Esophagus squamous epithelium (tissue), 5 donors: ENCODE measurements around the gene DKKL1. TPM values are rescaled to one million over a fixed set of nuclear protein-coding genes. Genes with fewer than 3 reads are reported as not detected.

Source experiments
- DNase-seq: peaks from one replicate; lab custom pipeline; 2025; lab: John Stamatoyannopoulos, UW
- H3K27ac ChIP-seq, 4 donors: fragments of 200-600 bp; sonication (generic); one replicate each; pipeline ENCODE4 v1.5.1; 2016 to 2019; ENCODE audit warnings: mild to moderate bottlenecking in 1 of 4
- H3K27me3 ChIP-seq, 4 donors: fragments of 200-600 bp; sonication (generic); 1 replicate in 3 of 4; 2 replicates in 1 of 4; pipeline versions ENCODE4 v1.5.1 to v1.6.0; 2017 to 2021; ENCODE audit warnings: antibody characterized with exemption in 1 of 4
- H3K36me3 ChIP-seq, 3 donors: fragments of 200-600 bp; sonication (generic); one replicate each; pipeline ENCODE4 v1.5.1; 2016 to 2019
- H3K4me1 ChIP-seq, 3 donors: fragments of 200-600 bp; sonication (generic); one replicate each; pipeline ENCODE4 v1.5.1; 2017 to 2019
- H3K4me3 ChIP-seq, 4 donors: fragments of 200-600 bp; sonication (generic); 1 replicate in 3 of 4; 2 replicates in 1 of 4; pipeline ENCODE4 v1.5.1; 2016 to 2019; ENCODE audit warnings: mild to moderate bottlenecking in 2 of 4, moderate library complexity in 1 of 4
- H3K9me3 ChIP-seq, 3 donors: fragments of 200-600 bp; sonication (generic); one replicate each; pipeline ENCODE4 v1.5.1; 2016 to 2019
- CTCF ChIP-seq, 6 experiments: fragments of 450-650 bp in 4 of 6; fragments of 200-600 bp in 2 of 6; sonication (generic) in 2 of 6; IDR thresholded peaks; one replicate each; pipeline ENCODE4 v1.5.1; 2016 to 2019; ENCODE audit warnings: antibody characterized with exemption in 6 of 6, mild to moderate bottlenecking in 4 of 6, moderate library complexity in 4 of 6
- POLR2A ChIP-seq, 4 donors: fragments of 450-650 bp; IDR thresholded peaks; one replicate each; pipeline ENCODE4 v1.6.1; 2017; ENCODE audit warnings: antibody characterized with exemption in 4 of 4, mild to moderate bottlenecking in 4 of 4, moderate library complexity in 3 of 4
- WGBS, 2 donors: methylation state at CpG; one replicate each; pipeline ENCODE4 v1.1.5; 2018; 5-methylcytosine and 5-hydroxymethylcytosine counted together
- intact Hi-C: fragments of 100-400 bp; cut with DNase I; formaldehyde crosslinking; loops from one replicate; pipeline ENCODE4 v1.15.0; 2022
- total RNA-seq, 4 donors: library from RNA; depleted of rRNA; stranded (reverse); fragments of >200 nt; gene quantifications; one replicate each; pipeline ENCODE4 v1.1.0, GENCODE V29; 2016
- donor health status: DM: yes; HTN: yes; CAD: no.

Gene DKKL1
- total RNA-seq, 4 donors from 2014 or later = not detected

- WGBS, 2 donors = 25 to 27% methylated on average over 9 of the region's 14 CpGs
- H3K27ac ChIP-seq = no peak overlapping the region
- TF ChIP-seq CTCF (IDR thresholded peaks at IDR 0.05) (peak; percentile 62 to 88 (median 84)), POLR2A (IDR thresholded peaks at IDR 0.05) (no peak)
- DNase-seq = no peak
- H3K36me3 ChIP-seq = no peaks in the 10 kb centered on the region
- no peaks in the 10 kb centered on the region for H3K9me3 ChIP-seq
- intact Hi-C loops = loop anchor here (2.0 kb wide), 1 partner anchor 51 kb away; no protein-coding TSS in a partner anchor
- peaks cover 0 to 3% (median 0%) of the 10 kb centered on the region in 3 donors for H3K4me1 ChIP-seq
- H3K27me3 ChIP-seq = peaks cover 0 to 49% (median 1%) of the 10 kb centered on the region in 4 donors
- no peak overlapping the region for H3K4me3 ChIP-seq
Measured at GRCh38 chr19:49391581-49392399, 28.1 kb downstream of the DKKL1 start.

DNA sequence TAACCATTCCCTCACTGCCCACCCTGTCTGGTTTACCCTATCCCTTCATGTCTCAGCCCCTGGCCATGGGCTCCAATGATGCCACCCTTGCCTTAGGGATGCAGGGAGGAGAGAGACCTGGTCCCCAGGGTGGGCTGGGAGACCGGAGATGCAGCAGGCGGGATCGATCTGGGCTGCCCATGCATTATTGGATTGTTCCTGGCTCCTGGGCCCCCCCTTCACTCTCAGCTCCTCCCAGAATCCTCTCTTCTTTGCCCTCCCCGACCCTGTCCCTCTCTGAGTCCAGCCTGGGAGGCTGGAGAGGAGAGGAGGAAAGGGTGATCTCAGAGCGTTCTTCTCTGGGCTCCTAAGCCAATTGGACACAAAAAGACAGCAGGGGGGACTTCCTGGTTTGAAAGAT, 30.2 kb downstream of the DKKL1 start:
- no peak overlapping the region for H3K4me3 ChIP-seq
- H3K27ac ChIP-seq = no peak overlapping the region
- TF ChIP-seq CTCF (IDR thresholded peaks at IDR 0.05) (no peak), POLR2A (IDR thresholded peaks at IDR 0.05) (no peak)
- H3K36me3 ChIP-seq = no peaks in the 10 kb centered on the region
- H3K27me3 ChIP-seq = peaks cover 0 to 50% (median 0%) of the 10 kb centered on the region in 4 donors
- DNase-seq = no peak
- no peaks in the 10 kb centered on the region for H3K9me3 ChIP-seq
- H3K4me1 ChIP-seq = peaks cover 0 to 3% (median 0%) of the 10 kb centered on the region in 3 donors
- 89 to 100% methylated on average over 1 to 3 of the region's 5 CpGs for WGBS, 2 donors
- intact Hi-C loops = loop anchor here (2.0 kb wide), 1 partner anchor 49 kb away; no protein-coding TSS in a partner anchor

- DNase-seq = no peak
Measured at GRCh38 chr19:49395581-49396407, 32.1 kb downstream of the DKKL1 start.

DNA sequence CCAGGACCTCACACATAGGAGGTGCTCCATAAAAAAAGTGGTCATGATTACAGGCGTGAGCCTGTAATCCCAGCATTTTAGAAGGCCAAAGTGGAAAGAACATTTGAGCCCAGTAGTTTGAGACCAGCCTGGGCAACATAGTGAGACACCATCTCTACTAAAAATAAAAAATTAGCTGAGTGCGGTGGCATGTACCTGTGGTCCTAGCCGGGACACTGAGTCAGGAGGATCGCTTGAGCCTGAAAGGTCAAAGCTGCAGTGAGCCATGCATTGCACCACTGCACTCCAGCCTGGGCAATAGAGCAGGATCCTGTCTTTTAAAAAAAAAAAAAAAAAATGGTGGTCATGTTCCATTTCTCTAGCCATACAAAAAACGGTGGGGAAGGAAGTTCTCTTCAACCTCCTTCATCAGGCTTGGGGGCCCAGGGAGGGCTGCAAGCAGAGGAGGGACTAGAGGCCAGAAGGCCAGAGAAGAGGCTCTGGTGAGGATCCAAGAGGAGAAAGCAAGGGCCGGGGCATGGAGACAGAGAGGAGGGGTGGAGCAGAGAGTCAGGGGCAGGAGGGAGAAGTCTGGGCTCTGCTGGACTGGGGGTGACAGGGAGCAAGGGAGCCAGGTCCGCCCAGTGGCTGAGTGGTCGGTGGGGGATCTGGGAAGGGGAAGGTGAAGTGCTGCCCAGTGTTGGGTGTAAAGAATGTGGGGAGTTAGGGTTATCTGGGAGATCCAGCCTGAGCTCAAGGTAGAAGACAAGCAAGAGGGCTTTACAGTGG, 33.2 kb downstream of the DKKL1 start:
- no peak overlapping the region for H3K27ac ChIP-seq
- no peak for TF ChIP-seq POLR2A (IDR thresholded peaks at IDR 0.05)
- no peak for TF ChIP-seq CTCF (IDR thresholded peaks at IDR 0.05)
- intact Hi-C loops = no loop called here
- H3K4me3 ChIP-seq = no peak overlapping the region
- no peak for DNase-seq
- WGBS, 2 donors = 75 to 80% methylated on average over 8 of the region's 8 CpGs
- H3K9me3 ChIP-seq = no peaks in the 10 kb centered on the region
- no peaks in the 10 kb centered on the region for H3K36me3 ChIP-seq
- H3K4me1 ChIP-seq = no peaks in the 10 kb centered on the region
- peaks cover 0 to 29% (median 0%) of the 10 kb centered on the region in 4 donors for H3K27me3 ChIP-seq

More at GRCh38 chr19:49395581-49396407, 32.1 kb downstream of the DKKL1 start:
- Histone ChIP-seq H3K4me3 (no peak overlapping the region), H3K36me3 (no peaks in the 10 kb centered on the region), H3K4me1 (peaks cover 0 to 3% (median 0%) of the 10 kb centered on the region in 3 donors), H3K27ac (no peak overlapping the region), H3K27me3 (peaks cover 0 to 34% (median 0%) of the 10 kb centered on the region in 4 donors), H3K9me3 (no peaks in the 10 kb centered on the region)
- WGBS, 2 donors = 69 to 86% methylated on average over 12 to 14 of the region's 15 CpGs
- no peak for TF ChIP-seq CTCF (IDR thresholded peaks at IDR 0.05)
- TF ChIP-seq POLR2A (IDR thresholded peaks at IDR 0.05) = no peak
- intact Hi-C loops = no loop called here
